A549 (cell line): ENCODE measurements around the gene PIK3R1. TPM values are rescaled to one million over a fixed set of nuclear protein-coding genes. Genes with fewer than 3 reads are reported as not detected.

Experiments used
- ATAC-seq, 2 experiments: fragments of 200-7000 bp in 1 of 2; fragments of >200 bp in 1 of 2; cut with Nextera tagmentation in 1 of 2; cut with Tn5 transposase in 1 of 2; 3 replicates each; pipeline versions ENCODE4 v1.8.0 to v1.9.1; 2018 to 2020; ENCODE audit warnings: mild to moderate bottlenecking in 1 of 2, moderate library complexity in 1 of 2
- CTCF ChIA-PET: fragments of 300-600 bp; sonication (Branson Sonifier 250); formaldehyde crosslinking; extraction: SDS; loops from one replicate; lab custom pipeline; 2021; ENCODE audit warnings: antibody characterized with exemption, inconsistent platforms; lab: Yijun Ruan, JAX
- POLR2A ChIA-PET: fragments of 350-600 bp; formaldehyde crosslinking; extraction: SDS; loops from one replicate; lab custom pipeline; 2021; ENCODE audit warnings: antibody characterized with exemption, inconsistent platforms; lab: Yijun Ruan, JAX
- DNase-seq, 2 experiments: peaks; one replicate each; pipeline versions ENCODE4 v3.0.0 to v3.0.0-alpha.2; 2011 to 2016; ENCODE audit warnings: low read depth in 1 of 2, low spot score in 1 of 2
- FAIRE-seq: peaks from 2 replicates; lab custom pipeline; 2011; peaks lifted over from hg19 to GRCh38; lab: Jason Lieb, UNC
- H3K27ac ChIP-seq, 2 experiments: fragments of >200 bp; sonication (Bioruptor Twin); formaldehyde crosslinking; 3 replicates each; pipeline ENCODE4 v1.5.1; 2016 to 2017
- H3K4me1 ChIP-seq: fragments of >200 bp; sonication (Bioruptor Twin); formaldehyde crosslinking; 3 replicates; pipeline ENCODE4 v1.6.1; 2016
- H3K4me2 ChIP-seq: fragments of >200 bp; sonication (Bioruptor Twin); formaldehyde crosslinking; 3 replicates; pipeline ENCODE4 v1.6.1; 2016
- H3K4me3 ChIP-seq: fragments of >200 bp; sonication (Bioruptor Twin); formaldehyde crosslinking; 3 replicates; pipeline ENCODE4 v1.5.1; 2016
- H3K9me3 ChIP-seq: fragments of >200 bp; sonication (Bioruptor Twin); formaldehyde crosslinking; 3 replicates; pipeline ENCODE4 v1.6.1; 2016
- CBX8 ChIP-seq: fragments of 200-600 bp; sonication (generic); IDR thresholded peaks from 2 replicates; pipeline ENCODE4 v1.6.1; 2016
- CEBPB ChIP-seq, 2 experiments: fragments of >200 bp in 1 of 2; sonication (Bioruptor Twin) in 1 of 2; formaldehyde crosslinking in 1 of 2; IDR thresholded peaks; 2 replicates each; pipeline ENCODE4 v1.6.1; 2012 to 2016
- CHD4 ChIP-seq: fragments of 200-600 bp; sonication (generic); IDR thresholded peaks from 2 replicates; pipeline ENCODE4 v1.6.1; 2016; ENCODE audit warnings: antibody characterized with exemption, mild to moderate bottlenecking, borderline replicate concordance
- E2F6 ChIP-seq: IDR thresholded peaks from 2 replicates; pipeline ENCODE4 v1.6.1; 2012; ENCODE audit warnings: low read depth, borderline replicate concordance
- EP300 ChIP-seq, 2 experiments: fragments of >200 bp; sonication (Bioruptor Twin); formaldehyde crosslinking; IDR thresholded peaks; 2 replicates in 1 of 2; 3 replicates in 1 of 2; pipeline ENCODE4 v1.6.1; 2016 to 2017
- FOSB ChIP-seq: fragments of 250-450 bp; sonication (Bioruptor Pico); IDR thresholded peaks from 2 replicates; pipeline ENCODE4 v1.5.0; 2020; ENCODE audit warnings: mild to moderate bottlenecking, moderate library complexity
- FOXS1 ChIP-seq: fragments of 250-450 bp; sonication (Bioruptor Pico); IDR thresholded peaks from 2 replicates; pipeline ENCODE4 v1.5.0; 2020; ENCODE audit warnings: mild to moderate bottlenecking, moderate library complexity
- HES2 ChIP-seq: fragments of >200 bp; sonication (Bioruptor Twin); formaldehyde crosslinking; IDR thresholded peaks from 2 replicates; pipeline ENCODE4 v1.6.1; 2016
- HEYL ChIP-seq: fragments of 250-450 bp; sonication (Bioruptor Pico); IDR thresholded peaks from 2 replicates; pipeline ENCODE4 v1.8.0; 2021; ENCODE audit warnings: mild to moderate bottlenecking, moderate library complexity
- HOXB5 ChIP-seq: fragments of 250-450 bp; sonication (Bioruptor Pico); IDR thresholded peaks from 2 replicates; pipeline ENCODE4 v1.5.0; 2020; ENCODE audit warnings: mild to moderate bottlenecking, moderate library complexity
- KDM1A ChIP-seq: fragments of 200-600 bp; sonication (generic); IDR thresholded peaks from 2 replicates; pipeline ENCODE4 v1.6.1; 2016; ENCODE audit warnings: low read depth, mild to moderate bottlenecking
- MAFK ChIP-seq: fragments of 450-650 bp; IDR thresholded peaks from 2 replicates; pipeline ENCODE4 v1.6.1; 2014; ENCODE audit not compliant: partially characterized antibody
- MAZ ChIP-seq: fragments of 150-350 bp; IDR thresholded peaks from 2 replicates; pipeline ENCODE4 v1.6.1; 2014; ENCODE audit warnings: antibody characterized with exemption, low read depth, low read length, borderline replicate concordance
- NFE2L2 ChIP-seq: fragments of 150-350 bp; conservative IDR thresholded peaks from 2 replicates; pipeline ENCODE4 v1.6.1; 2014; ENCODE audit warnings: low read length
- NPAS2 ChIP-seq: fragments of 250-450 bp; sonication (Bioruptor Pico); IDR thresholded peaks from 2 replicates; pipeline ENCODE4 v1.8.0; 2022; ENCODE audit warnings: mild to moderate bottlenecking, moderate library complexity, borderline replicate concordance
- POLR2A ChIP-seq: IDR thresholded peaks from 2 replicates; pipeline ENCODE4 v1.6.1; 2012; ENCODE audit warnings: mild to moderate bottlenecking, low read length
- RAD21 ChIP-seq, 2 experiments: fragments of >200 bp in 1 of 2; sonication (Bioruptor Twin) in 1 of 2; formaldehyde crosslinking in 1 of 2; IDR thresholded peaks in 1 of 2; conservative IDR thresholded peaks in 1 of 2; 2 replicates in 1 of 2; 3 replicates in 1 of 2; pipeline ENCODE4 v1.6.1; 2012 to 2018; ENCODE audit warnings: inconsistent platforms in 1 of 2
- RARB ChIP-seq: fragments of 250-450 bp; sonication (Bioruptor Pico); IDR thresholded peaks from 2 replicates; pipeline ENCODE4 v1.8.0; 2021; ENCODE audit warnings: mild to moderate bottlenecking, moderate library complexity
- RFX5 ChIP-seq: fragments of 450-650 bp; IDR thresholded peaks from 2 replicates; pipeline ENCODE4 v1.7.1; 2014; ENCODE audit warnings: antibody characterized with exemption, mild to moderate bottlenecking, moderate library complexity
- RNF2 ChIP-seq: fragments of 200-600 bp; sonication (generic); IDR thresholded peaks from 2 replicates; pipeline ENCODE4 v1.6.1; 2016; ENCODE audit warnings: low read depth, mild to moderate bottlenecking, antibody characterized with exemption, moderate library complexity, borderline replicate concordance
- SMC3 ChIP-seq: fragments of >200 bp; sonication (Bioruptor Twin); formaldehyde crosslinking; IDR thresholded peaks from 3 replicates; pipeline ENCODE4 v1.6.1; 2018; ENCODE audit warnings: inconsistent platforms
- ZC3H11A ChIP-seq: fragments of 450-650 bp; IDR thresholded peaks from 2 replicates; pipeline ENCODE4 v1.6.1; 2014; ENCODE audit warnings: antibody characterized with exemption, mild to moderate bottlenecking
- ZFP36 ChIP-seq: fragments of 450-650 bp; IDR thresholded peaks from 2 replicates; pipeline ENCODE4 v1.6.1; 2014; ENCODE audit warnings: borderline replicate concordance; ENCODE audit not compliant: partially characterized antibody
- WGBS: methylation state at CpG from one replicate; pipeline ENCODE4 v1.1.6; 2017; ENCODE audit errors: missing lambda C conversion rate; 5-methylcytosine and 5-hydroxymethylcytosine counted together
- polyA plus RNA-seq, 4 experiments: library from polyadenylated mRNA; depleted of rRNA in 3 of 4; stranded (reverse); fragments of >200 nt; fragmentation: RNase III in 1 of 4; extraction: RNeasy Plus Mini Kit Qiagen cat#74134 plus additional on column Dnase treatment in 1 of 4; gene quantifications; 2 replicates in 3 of 4; 3 replicates in 1 of 4; pipeline ENCODE4 v1.2.3, GENCODE V29; 2011 to 2017

The PIK3R1 gene
- polyA plus RNA-seq, 2 of the 4 experiments (the other 2 are of a cell fraction): 5.5 to 5.7 TPM

- no peak for TF ChIP-seq POLR2A
- TF ChIP-seq EP300 (IDR thresholded peaks at IDR 0.05): no peak
- no peak for TF ChIP-seq E2F6
- no peak for TF ChIP-seq MAZ
- TF ChIP-seq RARB (CRISPR knock-in tag): no peak
- no peak for TF ChIP-seq NPAS2 (CRISPR knock-in tag)
- TF ChIP-seq ZFP36: no peak
- TF ChIP-seq KDM1A: no peak
- TF ChIP-seq, all 56 proteins: peak for 0
- H3K9me3 ChIP-seq: no peaks in the 10 kb centered on the region
- DNase-seq (no peak), ATAC-seq (no peak), FAIRE-seq (no peak)
- ChIA-PET CTCF (no interaction called here), POLR2A (no interaction called here)
- H3K4me3 ChIP-seq: no peak overlapping the region
- no peak overlapping the region for H3K4me2 ChIP-seq
- WGBS: 48% methylated on average over 1 of the region's 1 CpG
- H3K27ac ChIP-seq: no peak overlapping the region
- H3K4me1 ChIP-seq: peaks cover 22% of the 10 kb centered on the region
These were observed 109.6 kb downstream of the PIK3R1 start for GRCh38 chr5:68325065-68325580.

GRCh38 chr5:68329554-68330255 is 114.1 kb downstream of the PIK3R1 start:
- no peak for FAIRE-seq
- no peak overlapping the region for H3K4me2 ChIP-seq
- TF ChIP-seq ZC3H11A: no peak
- no peak for TF ChIP-seq SMC3
- no peak for TF ChIP-seq NFE2L2
- TF ChIP-seq CEBPB (IDR thresholded peaks at IDR 0.05): peak; percentile 69 to 87
- TF ChIP-seq HOXB5 (CRISPR knock-in tag): no peak
- no peak for TF ChIP-seq FOSB (CRISPR knock-in tag)
- TF ChIP-seq MAFK: no peak
- TF ChIP-seq, all 56 proteins: peak for 1
- H3K9me3 ChIP-seq: no peaks in the 10 kb centered on the region
- H3K27ac ChIP-seq: no peak overlapping the region
- 77% methylated on average over 6 of the region's 6 CpGs for WGBS
- ATAC-seq: no peak
- H3K4me3 ChIP-seq: no peak overlapping the region
- H3K4me1 ChIP-seq: peaks cover 43% of the 10 kb centered on the region
- DNase-seq: no peak
- ChIA-PET POLR2A (no interaction called here), CTCF (no interaction called here)

- H3K27ac ChIP-seq: peak overlapping the region in 1 of 2 experiments; percentile 20; a peak in 2 of 6 replicates
- DNase-seq (no peak), FAIRE-seq (no peak), ATAC-seq (no peak)
- 61% methylated on average over 1 of the region's 1 CpG for WGBS
- H3K9me3 ChIP-seq: 0 out of 3 replicates have a peak, but pooled peaks cover 4% of the 10 kb centered on the region
- POLR2A ChIA-PET: no interaction called here
- no peak overlapping the region for H3K4me2 ChIP-seq
- TF ChIP-seq RFX5 (no peak), CBX8 (no peak), ZC3H11A (no peak), CHD4 (no peak), NPAS2 (CRISPR knock-in tag) (no peak), HES2 (no peak), HEYL (CRISPR knock-in tag) (no peak), RNF2 (no peak), SMC3 (no peak), RAD21 (conservative IDR thresholded peaks at IDR 0.05 in 1 of 2, IDR thresholded peaks at IDR 0.05 in 1 of 2) (no peak), FOXS1 (no peak)
- CTCF ChIA-PET: interaction anchor here (0.7 to 1.7 kb wide), 2 partner anchors 44 to 50 kb away, joined by 3 to 7 read pairs; no protein-coding TSS in a partner anchor
- peaks cover 45% of the 10 kb centered on the region for H3K4me1 ChIP-seq
- no peak overlapping the region for H3K4me3 ChIP-seq
These were observed 115.0 kb downstream of the PIK3R1 start for GRCh38 chr5:68330574-68330973.
